Panc1 (cell line): Measurements from ENCODE around the gene DNAAF8. TPM values are rescaled to one million over a fixed set of nuclear protein-coding genes. Genes with fewer than 3 reads are reported as not detected.

Source experiments
- ATAC-seq: fragments of 200-7000 bp; cut with Tn5 transposase; 2 replicates; pipeline ENCODE4 v1.9.1; 2020; ENCODE audit warnings: mild to moderate bottlenecking, moderate library complexity
- BruUV-seq: library from RNA; stranded (reverse); fragments of 400-500 nt; replicated peaks from 2 replicates; lab custom pipeline; 2021; lab: Mats Ljungman, UMichigan
- CTCF ChIA-PET: fragments of 300-600 bp; sonication (Branson Sonifier 250); formaldehyde crosslinking; loops from one replicate; lab custom pipeline; 2022; ENCODE audit warnings: antibody characterized with exemption; lab: Charles Lee
- POLR2A ChIA-PET: fragments of 300-600 bp; sonication (Branson Sonifier 250); formaldehyde crosslinking; loops from one replicate; lab custom pipeline; 2022; ENCODE audit warnings: antibody characterized with exemption; lab: Charles Lee
- DNase-seq: peaks from one replicate; pipeline ENCODE4 v3.0.0-alpha.2; 2010; ENCODE audit warnings: low read depth, low spot score
- H3K27ac ChIP-seq: 2 replicates; pipeline ENCODE4 v1.5.1; 2011; ENCODE audit warnings: mild to moderate bottlenecking, low read length, inconsistent platforms
- H3K27me3 ChIP-seq: fragments of 200-500 bp; sonication (Bioruptor generic); 2 replicates; pipeline ENCODE4 v1.6.0; 2014; ENCODE audit warnings: low read length, inconsistent platforms; ENCODE audit not compliant: control insufficient read depth, insufficient read depth
- H3K36me3 ChIP-seq: fragments of 200-500 bp; sonication (Bioruptor generic); 2 replicates; pipeline ENCODE4 v1.5.1; 2014; ENCODE audit warnings: inconsistent platforms, mild to moderate bottlenecking, low read length, moderate library complexity; ENCODE audit not compliant: control insufficient read depth, insufficient read depth
- H3K4me1 ChIP-seq: 2 replicates; pipeline ENCODE4 v1.5.1; 2011; ENCODE audit warnings: inconsistent platforms, mild to moderate bottlenecking, low read length, moderate library complexity; ENCODE audit not compliant: control insufficient read depth, insufficient read depth
- H3K4me3 ChIP-seq, 2 experiments: 2 replicates each; pipeline ENCODE4 v1.5.1; 2011 to 2012; ENCODE audit warnings: low read depth in 2 of 2, low read length in 2 of 2, mild to moderate bottlenecking in 2 of 2, inconsistent platforms in 1 of 2, moderate library complexity in 1 of 2
- H3K9me3 ChIP-seq: fragments of 200-500 bp; sonication (Bioruptor generic); 2 replicates; pipeline ENCODE4 v1.5.1; 2014; ENCODE audit warnings: low read depth, mild to moderate bottlenecking, inconsistent platforms, low read length, moderate library complexity; ENCODE audit not compliant: control insufficient read depth, insufficient read depth
- POLR2AphosphoS5 ChIP-seq: IDR thresholded peaks from 2 replicates; pipeline ENCODE4 v1.6.1; 2012; ENCODE audit warnings: mild to moderate bottlenecking, low read depth, low read length, moderate library complexity
- SIN3A ChIP-seq: IDR thresholded peaks from 2 replicates; pipeline ENCODE4 v1.6.1; 2012; ENCODE audit warnings: low read depth, mild to moderate bottlenecking, low read length, moderate library complexity, borderline replicate concordance; ENCODE audit not compliant: insufficient read depth
- TCF7L2 ChIP-seq: IDR thresholded peaks from 2 replicates; pipeline ENCODE4 v1.6.1; 2011; ENCODE audit warnings: mild to moderate bottlenecking, low read depth, low read length, inconsistent platforms
- in situ Hi-C: cut with HindIII; loops from 2 replicates; pipeline ENCODE4 v1.10.0; 2016; ENCODE audit warnings: low sequenced_read_pairs, low pct_unique_long_range_greater_than_20kb
- intact Hi-C: fragments of 100-400 bp; cut with micrococcal nuclease; formaldehyde crosslinking; loops from one replicate; pipeline ENCODE4 v1.10.0; 2022; ENCODE audit not compliant: unreplicated experiment
- total RNA-seq: library from RNA; stranded (reverse); gene quantifications from one replicate; pipeline ENCODE4 v1.2.1, GENCODE V29; 2021; ENCODE audit not compliant: unreplicated experiment
- TF ChIP-seq, protein P1 (sequence below), 2 experiments: IDR thresholded peaks; 2 replicates each; pipeline ENCODE4 v1.6.1; 2011 to 2012; ENCODE audit warnings: low read depth in 2 of 2, control low read depth in 1 of 2, low read length in 1 of 2, mild to moderate bottlenecking in 1 of 2, moderate library complexity in 1 of 2; ENCODE audit not compliant: insufficient read depth in 1 of 2
- TF ChIP-seq, protein P2 (sequence below): fragments of 450-650 bp; IDR thresholded peaks from 2 replicates; pipeline ENCODE4 v1.5.1; 2017; ENCODE audit warnings: mild to moderate bottlenecking

Gene DNAAF8
- total RNA-seq, 1 experiment from 2014 or later, result 2.3 TPM

DNA sequence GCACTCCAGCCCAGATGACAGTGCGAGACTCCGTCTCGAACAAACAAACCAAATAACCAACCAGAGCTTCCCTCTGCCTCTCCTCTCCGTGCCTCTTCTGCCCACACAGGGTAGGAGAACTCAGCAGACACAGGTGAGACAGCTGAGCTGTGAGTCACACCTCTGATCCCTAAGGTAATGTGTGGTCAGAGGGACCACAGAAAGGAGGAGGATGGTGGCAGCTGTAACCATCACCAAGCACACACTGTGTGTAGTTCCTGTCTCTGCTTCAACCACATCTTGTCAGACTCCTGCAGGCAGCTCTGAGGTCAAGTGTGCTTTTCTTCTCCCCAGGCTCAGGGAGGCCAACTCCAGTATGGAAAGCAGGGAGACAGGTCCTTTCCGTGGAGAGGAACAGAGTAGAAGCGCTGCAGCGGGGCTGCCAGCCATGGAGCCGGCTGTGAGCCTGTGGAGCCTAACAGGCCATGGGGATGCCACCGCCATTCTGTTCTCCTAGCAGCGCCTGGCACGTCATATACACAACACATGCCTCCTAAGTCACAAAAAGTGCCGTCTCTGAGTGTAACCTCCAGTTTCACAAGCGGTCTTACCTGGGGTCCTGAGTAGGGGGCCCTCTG lies 33.8 kb upstream of the DNAAF8 start:
- Histone ChIP-seq H3K4me1 (peaks cover 22% of the 10 kb centered on the region), H3K27me3 (no peaks in the 10 kb centered on the region), H3K36me3 (peaks cover 2% of the 10 kb centered on the region), H3K4me3 (no peak overlapping the region), H3K27ac (no peak overlapping the region), H3K9me3 (no peaks in the 10 kb centered on the region)
- TF ChIP-seq, protein P1, sequence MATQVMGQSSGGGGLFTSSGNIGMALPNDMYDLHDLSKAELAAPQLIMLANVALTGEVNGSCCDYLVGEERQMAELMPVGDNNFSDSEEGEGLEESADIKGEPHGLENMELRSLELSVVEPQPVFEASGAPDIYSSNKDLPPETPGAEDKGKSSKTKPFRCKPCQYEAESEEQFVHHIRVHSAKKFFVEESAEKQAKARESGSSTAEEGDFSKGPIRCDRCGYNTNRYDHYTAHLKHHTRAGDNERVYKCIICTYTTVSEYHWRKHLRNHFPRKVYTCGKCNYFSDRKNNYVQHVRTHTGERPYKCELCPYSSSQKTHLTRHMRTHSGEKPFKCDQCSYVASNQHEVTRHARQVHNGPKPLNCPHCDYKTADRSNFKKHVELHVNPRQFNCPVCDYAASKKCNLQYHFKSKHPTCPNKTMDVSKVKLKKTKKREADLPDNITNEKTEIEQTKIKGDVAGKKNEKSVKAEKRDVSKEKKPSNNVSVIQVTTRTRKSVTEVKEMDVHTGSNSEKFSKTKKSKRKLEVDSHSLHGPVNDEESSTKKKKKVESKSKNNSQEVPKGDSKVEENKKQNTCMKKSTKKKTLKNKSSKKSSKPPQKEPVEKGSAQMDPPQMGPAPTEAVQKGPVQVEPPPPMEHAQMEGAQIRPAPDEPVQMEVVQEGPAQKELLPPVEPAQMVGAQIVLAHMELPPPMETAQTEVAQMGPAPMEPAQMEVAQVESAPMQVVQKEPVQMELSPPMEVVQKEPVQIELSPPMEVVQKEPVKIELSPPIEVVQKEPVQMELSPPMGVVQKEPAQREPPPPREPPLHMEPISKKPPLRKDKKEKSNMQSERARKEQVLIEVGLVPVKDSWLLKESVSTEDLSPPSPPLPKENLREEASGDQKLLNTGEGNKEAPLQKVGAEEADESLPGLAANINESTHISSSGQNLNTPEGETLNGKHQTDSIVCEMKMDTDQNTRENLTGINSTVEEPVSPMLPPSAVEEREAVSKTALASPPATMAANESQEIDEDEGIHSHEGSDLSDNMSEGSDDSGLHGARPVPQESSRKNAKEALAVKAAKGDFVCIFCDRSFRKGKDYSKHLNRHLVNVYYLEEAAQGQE (IDR thresholded peaks at IDR 0.05; ENCODE audit: insufficient read depth in 1 of 2, low read depth in 2 of 2, low read length in 1 of 2), result no peak
- no peak for TF ChIP-seq SIN3A
- DNase-seq, result no peak
- in situ Hi-C loops (no loop called here), intact Hi-C loops (no loop called here)
- no peak for ATAC-seq
- POLR2A ChIA-PET, result no interaction called here
- BruUV-seq, result no TSS peak
- CTCF ChIA-PET, result no interaction called here

DNA sequence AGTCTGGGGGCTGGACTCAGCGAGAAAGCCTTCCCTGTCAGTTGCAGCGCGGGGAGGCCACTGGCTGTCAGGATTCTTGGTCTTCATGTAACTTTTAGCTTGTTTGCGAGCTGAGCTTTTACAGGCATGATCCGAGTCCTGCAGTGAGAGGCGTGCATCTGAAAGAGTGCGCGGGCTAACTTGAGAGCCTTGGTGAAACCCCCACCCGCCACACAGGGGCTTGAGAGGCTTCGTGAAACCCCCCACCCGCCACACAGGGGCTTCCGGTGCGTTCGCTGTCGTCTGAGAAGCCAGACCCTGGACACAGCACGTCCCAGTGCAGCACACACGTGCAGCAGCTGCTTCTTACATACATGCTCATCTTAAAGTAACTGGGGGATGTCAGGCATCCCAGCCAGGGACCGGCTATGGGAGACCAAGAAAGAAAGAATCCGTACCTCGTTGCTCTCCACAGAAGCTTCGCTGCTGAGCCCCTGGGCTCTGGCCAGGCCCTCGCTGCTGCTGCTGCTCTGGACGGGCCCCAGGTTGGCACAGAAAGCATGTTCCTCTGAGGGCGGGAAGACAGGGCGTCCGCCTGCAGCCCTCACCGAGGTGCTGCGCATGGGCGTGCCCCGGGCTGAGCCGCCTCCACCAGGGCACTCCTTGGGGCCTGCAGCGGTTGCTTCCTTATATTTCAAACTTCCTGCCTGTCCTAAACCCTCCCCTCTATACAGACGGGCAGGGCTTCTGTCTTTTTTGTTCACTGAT lies 33.2 kb upstream of the DNAAF8 start:
- BruUV-seq, result no TSS peak
- H3K27ac ChIP-seq, result no peak overlapping the region
- ATAC-seq, result no peak
- no peak for DNase-seq
- in situ Hi-C loops, result no loop called here
- H3K27me3 ChIP-seq, result no peaks in the 10 kb centered on the region
- intact Hi-C loops, result no loop called here
- ChIA-PET POLR2A (no interaction called here), CTCF (no interaction called here)
- no peak overlapping the region for H3K4me3 ChIP-seq
- H3K4me1 ChIP-seq, result peaks cover 15% of the 10 kb centered on the region
- H3K36me3 ChIP-seq, result peaks cover 2% of the 10 kb centered on the region
- TF ChIP-seq POLR2AphosphoS5, result no peak
- TF ChIP-seq, protein P1 (IDR thresholded peaks at IDR 0.05; ENCODE audit: insufficient read depth in 1 of 2, low read depth in 2 of 2, low read length in 1 of 2), result no peak
- TF ChIP-seq, protein P2, sequence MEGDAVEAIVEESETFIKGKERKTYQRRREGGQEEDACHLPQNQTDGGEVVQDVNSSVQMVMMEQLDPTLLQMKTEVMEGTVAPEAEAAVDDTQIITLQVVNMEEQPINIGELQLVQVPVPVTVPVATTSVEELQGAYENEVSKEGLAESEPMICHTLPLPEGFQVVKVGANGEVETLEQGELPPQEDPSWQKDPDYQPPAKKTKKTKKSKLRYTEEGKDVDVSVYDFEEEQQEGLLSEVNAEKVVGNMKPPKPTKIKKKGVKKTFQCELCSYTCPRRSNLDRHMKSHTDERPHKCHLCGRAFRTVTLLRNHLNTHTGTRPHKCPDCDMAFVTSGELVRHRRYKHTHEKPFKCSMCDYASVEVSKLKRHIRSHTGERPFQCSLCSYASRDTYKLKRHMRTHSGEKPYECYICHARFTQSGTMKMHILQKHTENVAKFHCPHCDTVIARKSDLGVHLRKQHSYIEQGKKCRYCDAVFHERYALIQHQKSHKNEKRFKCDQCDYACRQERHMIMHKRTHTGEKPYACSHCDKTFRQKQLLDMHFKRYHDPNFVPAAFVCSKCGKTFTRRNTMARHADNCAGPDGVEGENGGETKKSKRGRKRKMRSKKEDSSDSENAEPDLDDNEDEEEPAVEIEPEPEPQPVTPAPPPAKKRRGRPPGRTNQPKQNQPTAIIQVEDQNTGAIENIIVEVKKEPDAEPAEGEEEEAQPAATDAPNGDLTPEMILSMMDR, result no peak
- TF ChIP-seq SIN3A, result no peak
- TF ChIP-seq TCF7L2, result no peak
- H3K9me3 ChIP-seq, result no peaks in the 10 kb centered on the region
